Measurements from ENCODE around the gene SLC31A1.

SLC31A1 gene

DNA sequence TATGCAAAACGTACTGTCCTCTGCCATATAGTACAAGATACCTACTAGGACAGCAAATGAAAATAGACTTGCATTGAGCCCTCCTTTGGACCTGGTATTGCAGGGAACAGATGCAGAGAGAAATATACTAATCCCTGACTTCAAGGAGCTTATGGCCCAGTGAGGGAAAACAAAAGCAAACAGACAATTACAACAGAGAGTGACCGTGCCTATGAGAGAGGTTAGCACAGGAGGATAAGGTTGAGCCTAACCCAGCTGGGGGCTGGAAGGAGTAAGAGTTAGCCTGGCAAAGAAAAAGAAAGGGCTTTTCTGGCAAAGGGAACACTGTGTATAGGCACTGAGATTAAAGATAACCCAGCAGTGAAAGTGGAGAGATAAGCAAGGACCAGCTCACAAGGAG, 48.5 kb downstream of the SLC31A1 start:
- no peak overlapping the region for H3K4me3 ChIP-seq (ENCODE audit: low read depth, low read length)
- DNase-seq (ENCODE audit: low read depth), result no peak
- TF ChIP-seq, protein P1, sequence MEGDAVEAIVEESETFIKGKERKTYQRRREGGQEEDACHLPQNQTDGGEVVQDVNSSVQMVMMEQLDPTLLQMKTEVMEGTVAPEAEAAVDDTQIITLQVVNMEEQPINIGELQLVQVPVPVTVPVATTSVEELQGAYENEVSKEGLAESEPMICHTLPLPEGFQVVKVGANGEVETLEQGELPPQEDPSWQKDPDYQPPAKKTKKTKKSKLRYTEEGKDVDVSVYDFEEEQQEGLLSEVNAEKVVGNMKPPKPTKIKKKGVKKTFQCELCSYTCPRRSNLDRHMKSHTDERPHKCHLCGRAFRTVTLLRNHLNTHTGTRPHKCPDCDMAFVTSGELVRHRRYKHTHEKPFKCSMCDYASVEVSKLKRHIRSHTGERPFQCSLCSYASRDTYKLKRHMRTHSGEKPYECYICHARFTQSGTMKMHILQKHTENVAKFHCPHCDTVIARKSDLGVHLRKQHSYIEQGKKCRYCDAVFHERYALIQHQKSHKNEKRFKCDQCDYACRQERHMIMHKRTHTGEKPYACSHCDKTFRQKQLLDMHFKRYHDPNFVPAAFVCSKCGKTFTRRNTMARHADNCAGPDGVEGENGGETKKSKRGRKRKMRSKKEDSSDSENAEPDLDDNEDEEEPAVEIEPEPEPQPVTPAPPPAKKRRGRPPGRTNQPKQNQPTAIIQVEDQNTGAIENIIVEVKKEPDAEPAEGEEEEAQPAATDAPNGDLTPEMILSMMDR (conservative IDR thresholded peaks at IDR 0.05; ENCODE audit: low read depth, low read length), result no peak

DNA sequence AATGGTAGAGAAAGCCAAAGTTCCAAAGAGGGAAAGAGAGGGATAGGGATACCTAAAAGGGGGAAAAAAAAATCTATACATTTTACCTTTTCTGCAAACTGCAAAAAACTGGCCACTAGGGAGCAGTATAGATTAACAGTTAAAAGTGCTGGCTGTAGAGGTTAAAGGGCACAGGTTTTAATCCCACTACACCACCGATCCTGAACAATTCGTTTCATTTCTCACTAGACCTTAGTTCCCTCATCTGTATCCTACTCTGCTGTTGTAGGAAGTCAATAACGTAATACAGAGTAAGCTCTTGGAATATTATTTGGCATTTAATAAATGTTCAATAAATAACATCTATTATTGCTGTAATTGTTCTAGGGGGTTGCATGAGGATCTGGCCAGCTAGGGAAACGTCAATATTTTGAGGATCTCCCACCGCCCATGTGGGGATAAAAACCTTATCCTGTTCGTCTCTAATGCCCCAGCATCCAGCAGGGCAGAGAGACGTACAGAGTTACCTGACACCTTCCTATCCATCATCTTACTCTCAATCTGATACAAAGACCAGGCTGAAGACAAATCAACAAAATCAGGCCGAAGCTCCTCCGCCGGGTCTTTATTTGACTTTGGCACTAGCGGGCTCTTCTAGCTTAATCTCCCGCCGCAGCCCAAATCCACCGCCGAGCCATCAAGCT, 53.3 kb downstream of the SLC31A1 start:
- TF ChIP-seq, protein P1 (conservative IDR thresholded peaks at IDR 0.05; ENCODE audit: low read depth, low read length), result peak; percentile 67
- H3K4me3 ChIP-seq (ENCODE audit: low read depth, low read length), result peak overlapping the region; percentile 81
- DNase-seq (ENCODE audit: low read depth), result peak; percentile 73

DNA sequence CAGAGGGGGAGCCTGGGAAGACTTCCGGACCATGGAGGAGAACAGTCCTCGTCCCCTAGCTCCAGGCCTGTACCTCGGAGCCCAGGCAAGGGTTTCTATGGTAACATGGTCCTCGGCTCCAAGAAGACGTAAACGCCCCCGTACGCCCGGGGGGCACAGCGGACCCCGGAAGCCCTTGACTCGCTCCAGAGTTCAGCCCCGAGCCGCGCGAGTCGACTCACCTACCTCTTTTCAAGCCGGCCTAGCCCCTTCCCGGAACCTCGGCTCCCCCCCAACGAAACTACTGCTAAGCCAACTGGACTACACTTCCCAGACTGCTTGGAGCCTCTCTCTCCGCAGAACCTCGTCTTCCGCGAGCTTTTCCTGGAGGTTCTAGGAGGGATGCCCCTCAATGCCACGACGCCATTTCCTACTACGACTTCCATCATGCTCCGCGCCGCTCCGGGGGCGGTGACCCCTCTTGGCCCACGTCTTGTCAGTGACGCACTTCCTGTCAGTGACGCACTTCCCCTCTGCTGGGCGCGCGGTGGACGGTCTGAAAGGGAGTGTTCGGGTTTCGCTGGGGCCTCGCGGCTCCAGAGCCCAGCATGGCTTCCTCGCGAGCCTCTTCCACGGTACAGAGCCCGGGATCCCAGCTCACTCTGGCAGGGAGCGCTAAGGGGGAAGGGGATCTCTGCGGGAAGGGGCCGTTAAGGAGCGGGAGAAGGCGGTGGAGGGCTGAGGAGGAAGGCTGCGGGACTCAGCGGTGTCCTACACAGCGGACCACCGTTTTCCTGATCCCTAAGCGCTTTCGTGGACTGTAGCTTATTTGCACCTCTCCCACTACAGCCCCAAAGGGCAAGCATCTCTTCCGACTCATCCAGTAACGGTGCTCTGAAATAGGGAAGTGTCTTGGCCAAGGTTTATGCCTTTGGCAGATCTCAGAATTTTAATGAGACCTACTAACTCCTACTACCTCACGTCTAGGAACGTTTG, 54.1 kb downstream of the SLC31A1 start, which contains the start of the genes CDC26 and PRPF4:
Gene CDC26 (minus strand): TSS at position 416 of the 975 bp plus-strand sequence. CDS start 3,065 bp downstream, outside the sequence.
Gene PRPF4 (plus strand): TSS at position 502 of the 975 bp plus-strand sequence. CDS start 86 bp downstream, at position 588.
- TF ChIP-seq, protein P1 (conservative IDR thresholded peaks at IDR 0.05; ENCODE audit: low read depth, low read length), result no peak
- DNase-seq (ENCODE audit: low read depth), result peak; percentile 100
- peak within 1 kb of the TSS; percentile 81 for H3K4me3 ChIP-seq (ENCODE audit: low read depth, low read length)

DNA sequence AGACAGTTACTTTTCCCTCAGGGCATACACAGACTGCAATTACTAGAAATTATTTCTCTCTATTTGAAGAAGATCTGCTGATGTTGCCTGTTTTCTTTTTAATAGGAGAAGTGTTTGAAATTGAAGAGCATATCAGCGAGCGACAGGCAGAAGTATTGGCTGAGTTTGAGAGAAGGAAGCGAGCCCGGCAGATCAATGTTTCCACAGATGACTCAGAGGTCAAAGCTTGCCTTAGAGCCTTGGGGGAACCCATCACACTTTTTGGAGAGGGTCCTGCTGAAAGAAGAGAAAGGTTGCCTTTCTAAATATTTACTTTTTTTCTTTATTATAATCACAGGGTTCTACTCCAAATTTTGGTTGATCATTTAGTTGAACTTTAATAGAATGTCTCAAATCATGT, 57.5 kb downstream of the SLC31A1 start:
- no peak for DNase-seq (ENCODE audit: low read depth)
- TF ChIP-seq, protein P1 (conservative IDR thresholded peaks at IDR 0.05; ENCODE audit: low read depth, low read length), result no peak
- no peak overlapping the region for H3K4me3 ChIP-seq (ENCODE audit: low read depth, low read length)

DNA sequence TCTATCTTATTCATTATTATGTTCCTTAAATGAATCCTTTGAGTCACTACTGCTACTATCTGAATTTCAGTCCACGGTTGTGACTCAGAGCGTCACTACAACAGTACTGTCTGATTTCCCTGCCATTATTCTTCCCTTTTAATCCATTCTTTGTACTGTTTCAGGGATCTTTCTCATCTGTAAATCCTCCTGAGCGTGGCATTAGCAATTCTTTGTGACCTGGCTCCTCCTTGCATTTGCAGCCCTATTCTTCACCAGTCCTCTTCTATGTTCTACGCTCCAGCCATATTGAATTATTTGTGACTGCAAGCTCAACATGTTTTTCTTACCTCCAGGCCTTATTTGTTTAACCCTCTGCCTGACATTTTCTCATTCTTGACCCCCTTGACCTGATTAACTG, 60.0 kb downstream of the SLC31A1 start:
- DNase-seq (ENCODE audit: low read depth), result no peak
- no peak overlapping the region for H3K4me3 ChIP-seq (ENCODE audit: low read depth, low read length)
- TF ChIP-seq, protein P1 (conservative IDR thresholded peaks at IDR 0.05; ENCODE audit: low read depth, low read length), result no peak

DNA sequence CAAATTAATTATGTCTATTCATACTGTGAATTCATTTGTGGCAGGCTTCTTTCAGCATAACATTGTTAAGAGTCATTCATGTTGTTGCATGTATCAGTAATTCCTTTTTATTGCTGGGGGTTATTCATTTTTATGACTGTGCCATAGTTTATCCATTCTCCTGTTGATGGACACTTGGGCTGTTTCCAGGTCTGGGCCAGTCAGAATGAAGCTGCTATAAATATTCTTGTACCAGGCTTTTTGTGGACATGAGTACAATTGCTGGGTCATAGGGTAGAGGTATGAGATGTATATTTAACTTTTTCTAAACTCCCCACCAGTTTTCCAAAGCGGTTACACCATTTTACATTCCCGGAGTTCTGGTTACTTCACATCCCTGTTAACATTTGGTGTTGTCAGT, 67.7 kb downstream of the SLC31A1 start:
- DNase-seq (ENCODE audit: low read depth), result no peak
- TF ChIP-seq, protein P1 (conservative IDR thresholded peaks at IDR 0.05; ENCODE audit: low read depth, low read length), result no peak

More for the DNA sequence above, 67.7 kb downstream of the SLC31A1 start:
- H3K4me3 ChIP-seq (ENCODE audit: low read depth, low read length), result no peak overlapping the region
